GM12872 (cell line): ENCODE data around the gene HOXC12.

Experiments
- CTCF ChIP-seq: IDR thresholded peaks from 3 replicates; pipeline ENCODE4 v1.5.1; 2011; ENCODE audit warnings: low read depth, mild to moderate bottlenecking, low read length, moderate library complexity; ENCODE audit not compliant: insufficient read depth

HOXC12 gene

GRCh38 chr12:54001283-54002187 is 46.8 kb downstream of the HOXC12 start:
- TF ChIP-seq CTCF, result no peak

GRCh38 chr12:54002278-54002914 is 47.7 kb downstream of the HOXC12 start:
- TF ChIP-seq CTCF, result no peak

GRCh38 chr12:54002915-54003389 is 48.2 kb downstream of the HOXC12 start:
- no peak for TF ChIP-seq CTCF

GRCh38 chr12:54003625-54004024 is 48.9 kb downstream of the HOXC12 start:
- TF ChIP-seq CTCF, result no peak

- TF ChIP-seq CTCF, result peak; percentile 20; the same call in 1 of the 3 replicates
Measured at GRCh38 chr12:54004063-54004840, 49.5 kb downstream of the HOXC12 start.

- TF ChIP-seq CTCF, result no peak
Measured at GRCh38 chr12:54004841-54005530, 50.3 kb downstream of the HOXC12 start.

GRCh38 chr12:54005531-54005852 is 50.8 kb downstream of the HOXC12 start:
- TF ChIP-seq CTCF, result no peak
